ENCODE data around the gene ILKAP.
A peak's percentile ranks its signal among the peaks of the same experiment; 100 is the strongest.

The ILKAP gene, protein sequence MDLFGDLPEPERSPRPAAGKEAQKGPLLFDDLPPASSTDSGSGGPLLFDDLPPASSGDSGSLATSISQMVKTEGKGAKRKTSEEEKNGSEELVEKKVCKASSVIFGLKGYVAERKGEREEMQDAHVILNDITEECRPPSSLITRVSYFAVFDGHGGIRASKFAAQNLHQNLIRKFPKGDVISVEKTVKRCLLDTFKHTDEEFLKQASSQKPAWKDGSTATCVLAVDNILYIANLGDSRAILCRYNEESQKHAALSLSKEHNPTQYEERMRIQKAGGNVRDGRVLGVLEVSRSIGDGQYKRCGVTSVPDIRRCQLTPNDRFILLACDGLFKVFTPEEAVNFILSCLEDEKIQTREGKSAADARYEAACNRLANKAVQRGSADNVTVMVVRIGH

GRCh38 chr2:238203094-238203972 lies at the start of gene ILKAP:
Gene ILKAP (minus strand): TSS chr2:238203695. CDS start chr2:238203553, 142 bp downstream.
- DNase-seq (ENCODE audit: low read depth) = peak; percentile 86

DNA sequence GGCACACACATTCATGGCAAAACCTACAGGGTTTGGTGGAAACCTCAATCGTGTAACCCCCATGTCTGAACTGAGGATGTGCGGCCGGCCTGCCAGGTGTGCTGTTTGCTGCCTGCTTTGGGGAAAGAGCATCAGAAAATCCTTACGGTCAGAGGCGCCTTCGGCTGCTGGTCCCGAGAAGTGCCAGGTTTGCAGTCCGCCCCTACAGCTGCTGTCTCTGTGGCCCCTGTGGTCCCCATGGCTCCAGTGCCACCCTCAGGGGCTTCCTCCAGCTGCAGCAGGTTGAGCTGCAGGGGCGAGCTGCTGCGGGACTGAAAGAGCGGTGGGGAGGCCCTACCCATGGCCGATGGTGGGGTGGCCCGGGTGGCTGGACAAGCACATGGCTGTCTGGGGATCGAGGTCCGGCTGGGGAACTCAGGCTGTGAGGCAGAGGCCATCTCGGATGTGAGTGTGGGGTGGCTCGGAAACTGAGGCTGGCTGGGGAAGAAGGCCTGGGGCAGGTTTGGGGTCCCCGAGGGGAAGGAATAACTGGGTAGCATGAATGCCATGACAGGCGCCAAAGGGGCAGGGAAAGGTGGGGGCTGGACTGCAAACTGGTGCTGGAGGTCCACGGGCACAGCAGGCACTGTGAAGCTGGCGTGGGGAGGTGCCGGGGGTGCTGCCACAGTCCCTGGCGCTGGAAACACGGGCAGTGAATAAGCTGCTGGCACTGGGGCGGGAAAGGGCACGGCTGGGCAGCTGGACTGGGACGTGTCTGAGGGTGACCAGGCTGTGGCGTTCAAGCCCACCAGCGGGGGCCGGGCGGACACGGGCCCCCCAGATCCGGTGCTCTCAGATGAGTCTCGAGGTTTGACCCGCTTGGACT lies 49.5 kb upstream of the ILKAP start:
- no peak for DNase-seq (ENCODE audit: low read depth)

DNA sequence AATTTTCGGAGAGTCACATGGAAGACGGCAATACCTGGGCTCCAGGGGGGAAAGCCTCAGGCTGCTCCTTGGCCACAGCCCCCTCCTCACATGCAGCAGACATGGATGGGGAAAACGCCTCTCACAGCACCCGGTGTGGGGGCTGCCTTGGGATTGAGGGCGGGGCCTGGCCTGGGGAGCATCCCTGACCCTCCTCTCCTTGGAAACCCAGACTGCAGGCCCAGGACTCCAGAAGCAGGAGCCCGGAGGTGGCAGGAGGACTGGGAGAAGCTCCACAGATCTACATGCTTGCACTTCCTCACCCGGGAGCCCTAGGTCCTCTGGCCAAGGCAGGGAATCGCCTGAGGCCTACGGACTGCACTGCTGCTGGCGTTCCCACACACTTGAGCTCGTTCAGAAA lies 48.5 kb upstream of the ILKAP start:
- no peak for DNase-seq (ENCODE audit: low read depth)

DNA sequence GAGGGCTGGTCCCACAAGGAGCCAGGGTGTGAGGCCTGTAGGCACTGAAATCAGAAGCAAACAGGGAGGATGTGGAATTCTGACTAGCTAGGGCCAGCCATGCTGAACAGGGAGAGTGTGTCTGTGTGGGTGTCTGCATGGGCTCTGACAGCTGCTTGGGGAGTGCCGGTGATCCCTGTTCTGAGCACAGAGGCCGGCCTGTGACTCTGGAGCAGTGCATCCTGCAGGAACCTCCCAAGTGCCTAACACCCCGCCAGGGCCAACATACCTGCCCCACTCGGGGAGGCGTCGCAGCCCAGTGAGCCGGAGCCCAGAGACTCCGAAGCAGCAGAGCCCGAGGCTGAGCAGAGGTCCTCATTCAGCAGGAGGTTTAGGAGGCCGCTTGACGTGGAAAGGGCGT lies 47.8 kb upstream of the ILKAP start:
- DNase-seq (ENCODE audit: low read depth) = no peak

- no peak for DNase-seq (ENCODE audit: low read depth)
Measured at GRCh38 chr2:238250896-238251295, 47.4 kb upstream of the ILKAP start.

DNA sequence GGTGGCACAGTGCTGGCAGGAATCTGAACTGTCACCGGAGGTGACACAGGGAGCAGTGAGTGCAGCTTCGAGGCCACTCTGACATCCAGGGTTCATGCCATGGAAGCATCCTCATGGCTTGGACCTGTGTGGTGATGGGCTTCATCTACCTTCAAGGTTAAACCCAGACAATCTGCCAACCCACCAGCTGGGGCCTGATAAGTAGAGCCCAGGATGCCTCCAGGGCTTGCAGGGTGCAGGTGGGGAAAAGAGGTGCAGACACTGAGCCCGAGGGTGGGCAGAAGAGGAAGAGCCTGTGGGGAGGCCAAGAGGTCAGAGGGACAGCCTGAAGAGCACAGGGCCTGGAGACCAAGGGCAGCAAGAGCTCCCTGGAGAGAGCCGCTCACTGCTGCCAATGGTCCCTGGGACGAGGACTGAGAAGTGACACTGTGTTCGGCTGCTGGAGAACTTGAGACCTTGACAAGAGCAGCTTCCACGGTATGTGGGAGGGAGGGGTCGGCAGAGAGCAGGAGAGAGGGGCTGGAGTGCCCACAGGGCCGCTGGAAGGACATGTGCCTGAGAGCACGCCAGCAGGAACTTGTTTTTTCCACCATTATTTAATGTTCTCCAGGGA lies 44.5 kb upstream of the ILKAP start:
- no peak for DNase-seq (ENCODE audit: low read depth)

- DNase-seq (ENCODE audit: low read depth) = no peak
Measured at GRCh38 chr2:238247002-238247822, 43.7 kb upstream of the ILKAP start.

- no peak for DNase-seq (ENCODE audit: low read depth)
Measured at GRCh38 chr2:238244151-238244550, 40.7 kb upstream of the ILKAP start.

DNA sequence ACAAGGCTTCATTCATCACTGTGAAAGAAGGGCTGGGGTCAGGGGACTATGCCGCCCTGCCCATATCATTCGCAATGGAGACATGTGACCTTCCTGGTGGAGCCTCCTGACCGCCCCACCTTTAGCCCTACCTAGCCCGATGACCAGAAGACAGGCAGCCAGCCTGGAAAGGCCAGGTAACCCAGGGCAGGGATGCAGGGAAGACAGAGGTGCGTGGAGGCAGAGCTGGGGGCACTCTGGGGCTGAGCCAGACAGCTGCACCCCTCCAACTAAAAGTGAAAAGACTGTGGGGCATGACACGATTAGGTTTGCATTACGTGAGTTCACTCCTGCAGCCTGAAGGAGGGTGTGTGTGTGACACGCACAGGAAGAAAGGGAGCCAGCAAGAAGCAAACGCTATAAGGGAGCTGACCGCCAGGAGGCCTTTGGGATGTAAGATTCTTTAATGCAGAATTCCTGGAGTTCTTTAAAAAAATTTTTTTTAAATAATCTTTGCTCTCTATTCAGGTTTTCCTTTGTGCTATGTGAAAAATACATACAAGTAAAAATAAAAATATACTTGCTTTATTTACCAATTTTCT lies 40.1 kb upstream of the ILKAP start:
- no peak for DNase-seq (ENCODE audit: low read depth)

GRCh38 chr2:238242731-238243495 lies 39.4 kb upstream of the ILKAP start:
- DNase-seq (ENCODE audit: low read depth) = no peak

- DNase-seq (ENCODE audit: low read depth) = no peak
Measured at GRCh38 chr2:238241970-238242369, 38.5 kb upstream of the ILKAP start.

GRCh38 chr2:238240757-238241711 lies 37.5 kb upstream of the ILKAP start:
- DNase-seq (ENCODE audit: low read depth) = no peak

GRCh38 chr2:238239863-238240756 lies 36.6 kb upstream of the ILKAP start, which contains the start of gene HES6:
Gene HES6 (minus strand): TSS chr2:238240038. CDS start chr2:238239905, 133 bp downstream.
- DNase-seq (ENCODE audit: low read depth) = peak; percentile 73

- no peak for DNase-seq (ENCODE audit: low read depth)
Measured at GRCh38 chr2:238239543-238239862, 36.0 kb upstream of the ILKAP start.

DNA sequence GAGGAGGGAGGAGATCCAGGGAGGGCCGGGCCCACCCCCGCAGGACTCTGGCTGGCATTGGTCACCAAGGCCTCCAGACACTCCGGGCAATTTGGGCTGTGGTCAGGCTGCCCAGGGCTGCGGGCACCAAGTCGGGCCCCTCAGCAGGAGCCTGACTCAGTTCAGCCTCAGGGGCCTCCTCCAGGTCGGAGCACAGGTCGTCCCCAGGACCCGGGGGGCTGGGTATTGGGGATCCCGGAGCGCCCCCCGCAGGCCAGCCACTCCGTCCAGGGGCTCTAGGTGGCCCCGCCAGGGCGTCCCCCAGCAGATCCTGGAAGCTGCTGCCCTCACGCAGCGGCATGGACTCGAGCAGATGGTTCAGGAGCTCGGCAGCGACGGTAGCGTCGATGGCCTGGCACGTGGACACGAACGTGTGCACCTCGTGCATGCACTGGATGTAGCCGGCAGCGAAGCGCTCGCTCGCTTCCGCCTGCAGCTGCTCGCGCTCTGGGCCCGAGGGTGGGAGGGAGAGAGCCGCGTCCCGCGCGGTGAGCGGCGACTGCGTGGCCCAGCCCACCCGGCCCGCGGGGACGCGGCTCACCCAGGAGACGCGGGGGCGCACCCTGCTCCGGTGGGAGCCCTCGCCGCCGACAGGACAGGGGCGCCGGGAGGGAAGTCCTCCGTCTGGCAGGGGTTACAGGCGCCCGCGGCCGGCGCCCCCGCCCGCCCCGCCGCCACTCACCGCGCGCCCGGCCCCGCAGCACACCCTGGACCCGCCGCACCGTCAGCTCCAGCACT lies 35.5 kb upstream of the ILKAP start:
- DNase-seq (ENCODE audit: low read depth) = no peak

- no peak for DNase-seq (ENCODE audit: low read depth)
Measured at GRCh38 chr2:238238311-238238765, 34.8 kb upstream of the ILKAP start.
